Measurements from ENCODE around the gene CIAPIN1. TPM values are rescaled to one million over a fixed set of nuclear protein-coding genes. Genes with fewer than 3 reads are reported as not detected.

The CIAPIN1 gene
- polyA plus RNA-seq, 3 donors = 24.0 to 46.5 (median 42.1) TPM

- no peaks in the 10 kb centered on the region for H4K20me1 ChIP-seq (ENCODE audit: insufficient read depth, low read length)
- no peaks in the 10 kb centered on the region for H3K79me2 ChIP-seq (ENCODE audit: insufficient read depth, low read length)
- no peaks in the 10 kb centered on the region for H3K36me3 Mint-ChIP-seq
- intact Hi-C loops (cut with micrococcal nuclease) = no loop called here
- peaks cover 4 to 10% (median 7%) of the 10 kb centered on the region in 3 donors for H3K27me3 Mint-ChIP-seq (ENCODE audit: low read depth in 3 of 3)
- H2AFZ ChIP-seq (ENCODE audit: insufficient read depth, low read depth, low read length, poor library complexity, severe bottlenecking) = no peak overlapping the region
- H3K9ac ChIP-seq (ENCODE audit: insufficient read depth, low read length, poor library complexity, severe bottlenecking) = no peak overlapping the region
- H3K4me2 ChIP-seq (replicated peaks; ENCODE audit: extremely low read depth, low read length, poor library complexity, severe bottlenecking) = no peak overlapping the region
- H3K4me1 Mint-ChIP-seq = peaks cover 4% of the 10 kb centered on the region
- no peak overlapping the region for H3K27ac Mint-ChIP-seq
- H3K4me3 Mint-ChIP-seq = no peak overlapping the region
- no peaks in the 10 kb centered on the region for H3K36me3 ChIP-seq (replicated peaks in 1 of 2; ENCODE audit: control insufficient read depth in 1 of 2, insufficient read depth in 2 of 2, low read length in 2 of 2)
- TF ChIP-seq CTCF (IDR thresholded peaks at IDR 0.05) = no peak
- peaks cover 0 to 6% of the 10 kb centered on the region in 2 donors for H3K4me1 ChIP-seq (ENCODE audit: control insufficient read depth in 1 of 2, insufficient read depth in 2 of 2, low read length in 2 of 2)
- H3K27ac ChIP-seq (ENCODE audit: low read depth in 1 of 2, low read length in 2 of 2) = no peak overlapping the region
- H3K27me3 ChIP-seq (ENCODE audit: control insufficient read depth in 2 of 2, insufficient read depth in 2 of 2, low read length in 2 of 2) = peaks cover 0 to 2% of the 10 kb centered on the region in 2 donors
- no peak overlapping the region for H3K4me3 ChIP-seq (replicated peaks in 1 of 3; ENCODE audit: low read depth in 2 of 3, low read length in 3 of 3)
- 78% methylated on average over 2 of the region's 4 CpGs for WGBS (ENCODE audit: insufficient coverage)
- H3K9me3 Mint-ChIP-seq = peaks cover 0 to 11% (median 7%) of the 10 kb centered on the region in 7 donors
- no peak for DNase-seq
- H3K9me3 ChIP-seq (replicated peaks in 1 of 2; ENCODE audit: control insufficient read depth in 1 of 2, insufficient read depth in 1 of 2, low read length in 2 of 2) = peaks cover 0 to 9% of the 10 kb centered on the region in 2 donors
These were observed 50.4 kb downstream of the CIAPIN1 start for GRCh38 chr16:57396786-57397185.

DNA sequence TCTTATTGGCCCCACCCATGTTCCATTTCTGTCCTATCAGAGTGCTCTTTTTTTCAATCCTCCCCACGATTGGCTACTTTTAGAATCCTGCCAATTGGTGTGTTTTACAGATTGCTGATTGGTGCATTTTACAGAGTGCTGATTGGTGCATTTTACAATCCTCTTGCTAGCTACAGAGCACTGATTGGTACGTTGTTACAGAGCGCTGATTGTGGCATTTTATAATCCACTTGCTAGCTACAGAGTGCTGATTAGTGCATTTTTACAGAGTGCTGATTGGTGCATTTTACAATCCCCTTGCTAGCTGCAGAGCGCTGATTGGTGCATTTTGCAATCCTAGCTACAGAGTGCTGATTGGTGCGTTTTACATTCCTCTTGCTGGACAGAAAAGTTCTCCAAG lies 52.2 kb downstream of the CIAPIN1 start:
- H3K36me3 ChIP-seq (replicated peaks in 1 of 2; ENCODE audit: control insufficient read depth in 1 of 2, insufficient read depth in 2 of 2, low read length in 2 of 2) = no peaks in the 10 kb centered on the region
- no peak overlapping the region for H3K4me2 ChIP-seq (replicated peaks; ENCODE audit: extremely low read depth, low read length, poor library complexity, severe bottlenecking)
- Mint-ChIP-seq H3K9me3 (peaks cover 0 to 11% (median 5%) of the 10 kb centered on the region in 7 donors), H3K27ac (no peak overlapping the region), H3K4me1 (peaks cover 4% of the 10 kb centered on the region), H3K27me3 (ENCODE audit: low read depth in 3 of 3) (peaks cover 6 to 16% (median 13%) of the 10 kb centered on the region in 3 donors), H3K4me3 (no peak overlapping the region), H3K36me3 (no peaks in the 10 kb centered on the region)
- WGBS (ENCODE audit: insufficient coverage) = 100% methylated on average over 3 of the region's 5 CpGs
- no peaks in the 10 kb centered on the region for H4K20me1 ChIP-seq (ENCODE audit: insufficient read depth, low read length)
- intact Hi-C loops (cut with micrococcal nuclease) = no loop called here
- H2AFZ ChIP-seq (ENCODE audit: insufficient read depth, low read depth, low read length, poor library complexity, severe bottlenecking) = no peak overlapping the region
- no peaks in the 10 kb centered on the region for H3K79me2 ChIP-seq (ENCODE audit: insufficient read depth, low read length)
- no peak for DNase-seq
- TF ChIP-seq CTCF (IDR thresholded peaks at IDR 0.05) = no peak
- H3K9ac ChIP-seq (ENCODE audit: insufficient read depth, low read length, poor library complexity, severe bottlenecking) = no peak overlapping the region
- no peak overlapping the region for H3K27ac ChIP-seq (ENCODE audit: low read depth in 1 of 2, low read length in 2 of 2)
- peaks cover 0 to 6% of the 10 kb centered on the region in 2 donors for H3K4me1 ChIP-seq (ENCODE audit: control insufficient read depth in 1 of 2, insufficient read depth in 2 of 2, low read length in 2 of 2)
- peaks cover 0 to 9% of the 10 kb centered on the region in 2 donors for H3K9me3 ChIP-seq (replicated peaks in 1 of 2; ENCODE audit: control insufficient read depth in 1 of 2, insufficient read depth in 1 of 2, low read length in 2 of 2)
- peaks cover 0 to 7% of the 10 kb centered on the region in 2 donors for H3K27me3 ChIP-seq (ENCODE audit: control insufficient read depth in 2 of 2, insufficient read depth in 2 of 2, low read length in 2 of 2)
- H3K4me3 ChIP-seq (replicated peaks in 1 of 3; ENCODE audit: low read depth in 2 of 3, low read length in 3 of 3) = no peak overlapping the region

Measured in CD14-positive monocyte (primary cell).